K562 (cell line): ENCODE data around the gene GGNBP2.

Experiments
- BCL6 ChIP-seq: fragments of 250-450 bp; sonication (Bioruptor Pico); IDR thresholded peaks from 2 replicates; pipeline ENCODE4 v1.4.0; 2020
- CTCF ChIP-seq, 3 experiments: IDR thresholded peaks in 2 of 3; conservative IDR thresholded peaks in 1 of 3; 2 replicates each; pipeline ENCODE4 v1.5.1; 2011 to 2012; ENCODE audit warnings: low read length in 3 of 3, mild to moderate bottlenecking in 3 of 3, control low read depth in 2 of 3, improper control_type of control experiment in 1 of 3, inconsistent platforms in 1 of 3, low read depth in 1 of 3, mixed read lengths in 1 of 3, moderate library complexity in 1 of 3; ENCODE audit not compliant: insufficient read depth in 2 of 3
- GABPB2 ChIP-seq: fragments of 250-450 bp; sonication (Bioruptor Pico); conservative IDR thresholded peaks from 2 replicates; pipeline ENCODE4 v1.5.1; 2021; ENCODE audit warnings: mild to moderate bottlenecking
- MAX ChIP-seq: sonication (generic); formaldehyde crosslinking; IDR thresholded peaks from 2 replicates; pipeline ENCODE4 v1.9.0; 2022; ENCODE audit warnings: mild to moderate bottlenecking, missing genetic modification reagents
- PML ChIP-seq: IDR thresholded peaks from 2 replicates; pipeline ENCODE4 v1.6.1; 2012; ENCODE audit warnings: low read length, inconsistent platforms
- SP2 ChIP-seq: IDR thresholded peaks from 2 replicates; pipeline ENCODE4 v1.6.1; 2011; ENCODE audit warnings: mild to moderate bottlenecking, low read depth, low read length, moderate library complexity; ENCODE audit not compliant: poor library complexity, severe bottlenecking; ENCODE audit errors: extremely low read depth
- TBP ChIP-seq: optimal IDR thresholded peaks from 2 replicates; pipeline ENCODE3; 2011; ENCODE audit warnings: low read depth, low read length, improper control_type of control experiment

GRCh38 chr17:36625188-36625587, 80.5 kb downstream of the GGNBP2 start:
- TF ChIP-seq TBP = no peak
- no peak for TF ChIP-seq CTCF (IDR thresholded peaks at IDR 0.05 in 2 of 3, conservative IDR thresholded peaks at IDR 0.05 in 1 of 3; ENCODE audit: insufficient read depth in 2 of 3, low read depth in 1 of 3, low read length in 3 of 3)
- TF ChIP-seq GABPB2 = no peak
- TF ChIP-seq BCL6 (CRISPR knock-in tag) = no peak
- no peak for TF ChIP-seq SP2
- TF ChIP-seq MAX (CRISPR knock-in tag) = no peak
- no peak for TF ChIP-seq PML
